HUES48 (cell line): Measurements from ENCODE around the gene PCBP3.

Source experiments
- H3K27ac ChIP-seq: one replicate; pipeline ENCODE4 v1.7.0; 2013; ENCODE audit warnings: low read depth, low read length, inconsistent platforms
- H3K27me3 ChIP-seq: 2 replicates; pipeline ENCODE4 v1.6.1; 2013; ENCODE audit warnings: mild to moderate bottlenecking, low read length; ENCODE audit not compliant: control insufficient read depth, insufficient read depth
- H3K36me3 ChIP-seq: 2 replicates; pipeline ENCODE4 v1.6.1; 2013; ENCODE audit warnings: low read length; ENCODE audit not compliant: control insufficient read depth, insufficient read depth
- H3K4me1 ChIP-seq: 2 replicates; pipeline ENCODE4 v1.6.1; 2013; ENCODE audit warnings: mild to moderate bottlenecking, low read length; ENCODE audit not compliant: control insufficient read depth, insufficient read depth
- H3K4me3 ChIP-seq: 2 replicates; pipeline ENCODE4 v1.5.1; 2013; ENCODE audit warnings: mild to moderate bottlenecking, low read depth, low read length
- H3K9ac ChIP-seq: 2 replicates; pipeline ENCODE4 v1.6.1; 2013; ENCODE audit warnings: mild to moderate bottlenecking, low read depth, low read length, moderate library complexity
- H3K9me3 ChIP-seq: 2 replicates; pipeline ENCODE4 v1.6.1; 2013; ENCODE audit warnings: low read length; ENCODE audit not compliant: control insufficient read depth, insufficient read depth

The PCBP3 gene

GRCh38 chr21:45765375-45765774 lies 121.8 kb downstream of the PCBP3 start:
- H3K9ac ChIP-seq, result no peak overlapping the region
- H3K27ac ChIP-seq, result no peak overlapping the region
- H3K4me1 ChIP-seq, result no peaks in the 10 kb centered on the region
- H3K4me3 ChIP-seq, result no peak overlapping the region
- H3K9me3 ChIP-seq, result no peaks in the 10 kb centered on the region
- no peaks in the 10 kb centered on the region for H3K36me3 ChIP-seq
- H3K27me3 ChIP-seq, result no peaks in the 10 kb centered on the region

- Histone ChIP-seq H3K9me3 (no peaks in the 10 kb centered on the region), H3K4me3 (no peak overlapping the region), H3K4me1 (no peaks in the 10 kb centered on the region), H3K27ac (no peak overlapping the region), H3K9ac (no peak overlapping the region), H3K27me3 (no peaks in the 10 kb centered on the region), H3K36me3 (no peaks in the 10 kb centered on the region)
Measured at GRCh38 chr21:45766055-45766454, 122.5 kb downstream of the PCBP3 start.

GRCh38 chr21:45766501-45766900 lies 123.0 kb downstream of the PCBP3 start:
- no peaks in the 10 kb centered on the region for H3K36me3 ChIP-seq
- no peak overlapping the region for H3K27ac ChIP-seq
- no peaks in the 10 kb centered on the region for H3K9me3 ChIP-seq
- no peaks in the 10 kb centered on the region for H3K27me3 ChIP-seq
- no peaks in the 10 kb centered on the region for H3K4me1 ChIP-seq
- no peak overlapping the region for H3K9ac ChIP-seq
- no peak overlapping the region for H3K4me3 ChIP-seq

- no peaks in the 10 kb centered on the region for H3K9me3 ChIP-seq
- H3K27me3 ChIP-seq, result no peaks in the 10 kb centered on the region
- no peaks in the 10 kb centered on the region for H3K36me3 ChIP-seq
- H3K4me1 ChIP-seq, result no peaks in the 10 kb centered on the region
- no peak overlapping the region for H3K4me3 ChIP-seq
- no peak overlapping the region for H3K27ac ChIP-seq
- H3K9ac ChIP-seq, result no peak overlapping the region
Measured at GRCh38 chr21:45767071-45768006, 123.8 kb downstream of the PCBP3 start.

- H3K36me3 ChIP-seq, result no peaks in the 10 kb centered on the region
- H3K9me3 ChIP-seq, result no peaks in the 10 kb centered on the region
- no peak overlapping the region for H3K9ac ChIP-seq
- H3K27me3 ChIP-seq, result no peaks in the 10 kb centered on the region
- H3K27ac ChIP-seq, result no peak overlapping the region
- no peaks in the 10 kb centered on the region for H3K4me1 ChIP-seq
- H3K4me3 ChIP-seq, result no peak overlapping the region
Measured at GRCh38 chr21:45768011-45768739, 124.7 kb downstream of the PCBP3 start.

GRCh38 chr21:45768740-45769048 lies 125.2 kb downstream of the PCBP3 start:
- no peak overlapping the region for H3K9ac ChIP-seq
- no peaks in the 10 kb centered on the region for H3K4me1 ChIP-seq
- H3K9me3 ChIP-seq, result no peaks in the 10 kb centered on the region
- H3K36me3 ChIP-seq, result no peaks in the 10 kb centered on the region
- H3K4me3 ChIP-seq, result no peak overlapping the region
- H3K27me3 ChIP-seq, result no peaks in the 10 kb centered on the region
- no peak overlapping the region for H3K27ac ChIP-seq

- Histone ChIP-seq H3K27me3 (no peaks in the 10 kb centered on the region), H3K9me3 (no peaks in the 10 kb centered on the region), H3K9ac (no peak overlapping the region), H3K36me3 (no peaks in the 10 kb centered on the region), H3K4me1 (no peaks in the 10 kb centered on the region), H3K27ac (no peak overlapping the region), H3K4me3 (no peak overlapping the region)
Measured at GRCh38 chr21:45769294-45769693, 125.8 kb downstream of the PCBP3 start.

GRCh38 chr21:45769896-45770295 lies 126.4 kb downstream of the PCBP3 start:
- Histone ChIP-seq H3K4me3 (no peak overlapping the region), H3K4me1 (no peaks in the 10 kb centered on the region), H3K9me3 (no peaks in the 10 kb centered on the region), H3K27ac (no peak overlapping the region), H3K9ac (no peak overlapping the region), H3K27me3 (no peaks in the 10 kb centered on the region), H3K36me3 (no peaks in the 10 kb centered on the region)

- Histone ChIP-seq H3K27me3 (no peaks in the 10 kb centered on the region), H3K36me3 (no peaks in the 10 kb centered on the region), H3K9ac (no peak overlapping the region), H3K4me3 (no peak overlapping the region), H3K9me3 (no peaks in the 10 kb centered on the region), H3K27ac (no peak overlapping the region), H3K4me1 (no peaks in the 10 kb centered on the region)
Measured at GRCh38 chr21:45772180-45772579, 128.7 kb downstream of the PCBP3 start.

GRCh38 chr21:45774291-45774690 lies 130.8 kb downstream of the PCBP3 start:
- no peaks in the 10 kb centered on the region for H3K36me3 ChIP-seq
- no peak overlapping the region for H3K9ac ChIP-seq
- no peaks in the 10 kb centered on the region for H3K4me1 ChIP-seq
- no peak overlapping the region for H3K4me3 ChIP-seq
- H3K9me3 ChIP-seq, result no peaks in the 10 kb centered on the region
- H3K27me3 ChIP-seq, result no peaks in the 10 kb centered on the region
- H3K27ac ChIP-seq, result no peak overlapping the region

- Histone ChIP-seq H3K36me3 (no peaks in the 10 kb centered on the region), H3K27me3 (no peaks in the 10 kb centered on the region), H3K9ac (no peak overlapping the region), H3K4me1 (no peaks in the 10 kb centered on the region), H3K9me3 (no peaks in the 10 kb centered on the region), H3K4me3 (no peak overlapping the region), H3K27ac (no peak overlapping the region)
Measured at GRCh38 chr21:45776971-45777370, 133.4 kb downstream of the PCBP3 start.
